ENCODE data around the gene TRIM52. TPM values are rescaled to one million over a fixed set of nuclear protein-coding genes. Genes with fewer than 3 reads are reported as not detected.
"Not testable (repeated sequence)": the region's sequence is repeated elsewhere in the genome, so short reads cannot be mapped to it uniquely, and the experiment has no call there.

Gene TRIM52
- total RNA-seq, 1 donor from 2014 or later = 9.4 TPM

DNA sequence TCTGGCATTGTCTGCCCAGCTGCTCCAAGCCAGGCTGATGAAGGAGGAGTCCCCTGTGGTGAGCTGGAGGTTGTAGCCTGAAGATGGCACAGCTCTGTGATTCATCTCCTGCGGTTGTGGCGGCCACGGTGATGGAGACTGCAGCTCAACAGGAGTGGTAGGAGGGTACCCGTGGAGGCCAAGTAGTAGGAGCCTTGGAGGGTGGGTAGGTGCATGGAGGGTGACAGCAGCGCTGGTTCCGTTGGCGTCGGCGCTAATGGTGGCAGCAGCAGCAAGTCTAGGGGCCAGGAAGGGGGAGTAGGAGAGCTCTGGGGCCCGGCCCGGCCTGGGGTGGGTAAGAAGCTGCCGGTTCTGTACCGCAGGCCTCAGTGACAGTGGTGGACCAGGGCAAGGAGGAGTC is 22.4 kb upstream of the TRIM52 start:
- Histone ChIP-seq H4K20me1 (ENCODE audit: low read depth) (peaks cover 60% of the 10 kb centered on the region), H3K4me3 (no peak overlapping the region), H2AFZ (replicated peaks) (no peak overlapping the region), H3K27ac (no peak overlapping the region), H3K27me3 (no peaks in the 10 kb centered on the region), H3K9me3 (ENCODE audit: low read depth) (no peaks in the 10 kb centered on the region), H3K79me2 (ENCODE audit: low read depth) (peaks cover 92% of the 10 kb centered on the region), H3K9ac (no peak overlapping the region), H3K36me3 (no peaks in the 10 kb centered on the region), H3K4me2 (no peak overlapping the region), H3F3A (ENCODE audit: low read depth) (peaks cover 6% of the 10 kb centered on the region), H3K4me1 (no peaks in the 10 kb centered on the region)
- H3K9me3 Mint-ChIP-seq = no peaks in the 10 kb centered on the region
- peaks cover 13% of the 10 kb centered on the region for H3K4me1 Mint-ChIP-seq
- H3K36me3 Mint-ChIP-seq = peaks cover 6% of the 10 kb centered on the region
- H3K4me3 Mint-ChIP-seq = no peak overlapping the region
- no peak for TF ChIP-seq EZH2 (IDR thresholded peaks at IDR 0.05)
- TF ChIP-seq EZH2phosphoT487 (IDR thresholded peaks at IDR 0.05) = no peak
- TF ChIP-seq CTCF (IDR thresholded peaks at IDR 0.05) = no peak
- no peaks in the 10 kb centered on the region for H3K27me3 Mint-ChIP-seq (ENCODE audit: insufficient read depth, low read depth)
- no peak for DNase-seq (ENCODE audit: low spot score)
- H3K27ac Mint-ChIP-seq = no peak overlapping the region

- no peak overlapping the region for H3K4me3 Mint-ChIP-seq
Measured at GRCh38 chr5:181282874-181283273, 21.9 kb upstream of the TRIM52 start.

GRCh38 chr5:181282415-181282814 is 21.5 kb upstream of the TRIM52 start:
- Histone ChIP-seq H3K4me3 (peak overlapping the region; percentile 83), H3K79me2 (ENCODE audit: low read depth) (peaks cover 85% of the 10 kb centered on the region), H4K20me1 (ENCODE audit: low read depth) (peaks cover 50% of the 10 kb centered on the region), H3K4me2 (peak overlapping the region; percentile 90)
- H3K27ac Mint-ChIP-seq; H3F3A ChIP-seq (ENCODE audit: low read depth); H3K4me3 Mint-ChIP-seq; H3K36me3 Mint-ChIP-seq; H3K9me3 ChIP-seq (ENCODE audit: low read depth); H3K9me3 Mint-ChIP-seq; H3K27ac ChIP-seq; H2AFZ ChIP-seq (replicated peaks); H3K4me1 ChIP-seq; H3K9ac ChIP-seq; DNase-seq (ENCODE audit: low spot score); H3K36me3 ChIP-seq; H3K27me3 ChIP-seq; H3K27me3 Mint-ChIP-seq (ENCODE audit: insufficient read depth, low read depth): not testable (repeated sequence)
- peaks cover 14% of the 10 kb centered on the region for H3K4me1 Mint-ChIP-seq

More at GRCh38 chr5:181282874-181283273, 21.9 kb upstream of the TRIM52 start:
- TF ChIP-seq CTCF (IDR thresholded peaks at IDR 0.05) (no peak), EZH2phosphoT487 (IDR thresholded peaks at IDR 0.05) (no peak), EZH2 (IDR thresholded peaks at IDR 0.05) (no peak)
- Histone ChIP-seq H3K4me3 (no peak overlapping the region), H3F3A (ENCODE audit: low read depth) (peaks cover 6% of the 10 kb centered on the region), H2AFZ (replicated peaks) (no peak overlapping the region), H3K27ac (no peak overlapping the region), H3K27me3 (no peaks in the 10 kb centered on the region), H4K20me1 (ENCODE audit: low read depth) (peaks cover 55% of the 10 kb centered on the region), H3K79me2 (ENCODE audit: low read depth) (peaks cover 90% of the 10 kb centered on the region), H3K36me3 (no peaks in the 10 kb centered on the region), H3K4me1 (no peaks in the 10 kb centered on the region), H3K9ac (no peak overlapping the region), H3K4me2 (no peak overlapping the region), H3K9me3 (ENCODE audit: low read depth) (no peaks in the 10 kb centered on the region)
- Mint-ChIP-seq H3K9me3 (no peaks in the 10 kb centered on the region), H3K36me3 (peaks cover 6% of the 10 kb centered on the region), H3K27me3 (ENCODE audit: insufficient read depth, low read depth) (no peaks in the 10 kb centered on the region), H3K4me1 (peaks cover 14% of the 10 kb centered on the region), H3K27ac (no peak overlapping the region)
- DNase-seq (ENCODE audit: low spot score) = no peak

- TF ChIP-seq EZH2 (IDR thresholded peaks at IDR 0.05) = no peak
- TF ChIP-seq CTCF (IDR thresholded peaks at IDR 0.05) = peak; percentile 9
- TF ChIP-seq EZH2phosphoT487 (IDR thresholded peaks at IDR 0.05) = no peak
- no peaks in the 10 kb centered on the region for H3K27me3 Mint-ChIP-seq (ENCODE audit: insufficient read depth, low read depth)
- no peak overlapping the region for H2AFZ ChIP-seq (replicated peaks)
- no peaks in the 10 kb centered on the region for H3K36me3 Mint-ChIP-seq
- peaks cover 80% of the 10 kb centered on the region for H3K79me2 ChIP-seq (ENCODE audit: low read depth)
- peaks cover 6% of the 10 kb centered on the region for H3F3A ChIP-seq (ENCODE audit: low read depth)
- peak overlapping the region; percentile 83 for H3K4me3 ChIP-seq
- no peaks in the 10 kb centered on the region for H3K9me3 Mint-ChIP-seq
- H3K9me3 ChIP-seq (ENCODE audit: low read depth) = no peaks in the 10 kb centered on the region
- no peak for DNase-seq (ENCODE audit: low spot score)
- H3K9ac ChIP-seq = peak overlapping the region; percentile 6
- peak overlapping the region; percentile 87 for H3K27ac Mint-ChIP-seq
- H3K4me3 Mint-ChIP-seq = no peak overlapping the region
- H4K20me1 ChIP-seq (ENCODE audit: low read depth) = peaks cover 48% of the 10 kb centered on the region
- H3K4me2 ChIP-seq = peak overlapping the region; percentile 90
- H3K4me1 ChIP-seq = no peaks in the 10 kb centered on the region
- H3K36me3 ChIP-seq = no peaks in the 10 kb centered on the region
- H3K27ac ChIP-seq = no peak overlapping the region
- no peaks in the 10 kb centered on the region for H3K27me3 ChIP-seq
- H3K4me1 Mint-ChIP-seq = peaks cover 14% of the 10 kb centered on the region
Measured at GRCh38 chr5:181281984-181282316, 21.0 kb upstream of the TRIM52 start.

All from neural progenitor cell (in vitro differentiated cells).